ENCODE data around the gene PI16. TPM values are rescaled to one million over a fixed set of nuclear protein-coding genes. Genes with fewer than 3 reads are reported as not detected.
"Not testable (repeated sequence)": the region's sequence is repeated elsewhere in the genome, so short reads cannot be mapped to it uniquely, and the experiment has no call there.

Gene PI16
- total RNA-seq, 1 donor from 2014 or later: 15.4 TPM

- no peak for DNase-seq (ENCODE audit: low spot score)
Measured at GRCh38 chr6:36928547-36928918, 26.0 kb upstream of the PI16 start.

GRCh38 chr6:36929152-36929551 is 25.4 kb upstream of the PI16 start:
- DNase-seq (ENCODE audit: low spot score): no peak

- DNase-seq (ENCODE audit: low spot score): no peak
Measured at GRCh38 chr6:36929607-36930006, 24.9 kb upstream of the PI16 start.

GRCh38 chr6:36930483-36930882 is 24.1 kb upstream of the PI16 start:
- no peak for DNase-seq (ENCODE audit: low spot score)

GRCh38 chr6:36933102-36933501 is 21.4 kb upstream of the PI16 start:
- no peak for DNase-seq (ENCODE audit: low spot score)

- no peak for DNase-seq (ENCODE audit: low spot score)
Measured at GRCh38 chr6:36933519-36933918, 21.0 kb upstream of the PI16 start.

GRCh38 chr6:36934901-36935300 is 19.6 kb upstream of the PI16 start:
- DNase-seq (ENCODE audit: low spot score): no peak

- DNase-seq (ENCODE audit: low spot score): no peak
Measured at GRCh38 chr6:36936824-36937223, 17.7 kb upstream of the PI16 start.

- no peak for DNase-seq (ENCODE audit: low spot score)
Measured at GRCh38 chr6:36937896-36938295, 16.6 kb upstream of the PI16 start.

- no peak for DNase-seq (ENCODE audit: low spot score)
Measured at GRCh38 chr6:36938536-36938935, 16.0 kb upstream of the PI16 start.

- not testable (repeated sequence) for DNase-seq (ENCODE audit: low spot score)
Measured at GRCh38 chr6:36939005-36939404, 15.5 kb upstream of the PI16 start.

GRCh38 chr6:36940027-36940426 is 14.5 kb upstream of the PI16 start:
- DNase-seq (ENCODE audit: low spot score): no peak

GRCh38 chr6:36941561-36941960 is 13.0 kb upstream of the PI16 start:
- not testable (repeated sequence) for DNase-seq (ENCODE audit: low spot score)

- DNase-seq (ENCODE audit: low spot score): not testable (repeated sequence)
Measured at GRCh38 chr6:36942329-36942728, 12.2 kb upstream of the PI16 start.

- DNase-seq (ENCODE audit: low spot score): no peak
Measured at GRCh38 chr6:36944650-36945049, 9.9 kb upstream of the PI16 start.

GRCh38 chr6:36945301-36945700 is 9.2 kb upstream of the PI16 start:
- DNase-seq (ENCODE audit: low spot score): no peak

GRCh38 chr6:36946526-36946925 is 8.0 kb upstream of the PI16 start:
- no peak for DNase-seq (ENCODE audit: low spot score)

GRCh38 chr6:36947570-36948351 is 6.8 kb upstream of the PI16 start:
- no peak for DNase-seq (ENCODE audit: low spot score)

GRCh38 chr6:36949076-36949475 is 5.5 kb upstream of the PI16 start:
- not testable (repeated sequence) for DNase-seq (ENCODE audit: low spot score)

- no peak for DNase-seq (ENCODE audit: low spot score)
Measured at GRCh38 chr6:36949636-36950035, 4.9 kb upstream of the PI16 start.

- no peak for DNase-seq (ENCODE audit: low spot score)
Measured at GRCh38 chr6:36953931-36954261, 642 bp upstream of the PI16 start.

- no peak for DNase-seq (ENCODE audit: low spot score)
Measured at GRCh38 chr6:36955136-36955535, 598 bp downstream of the PI16 start.

- DNase-seq (ENCODE audit: low spot score): no peak
Measured at GRCh38 chr6:36955671-36956445, 1.3 kb downstream of the PI16 start.
